ENCODE measurements around the gene DICER1.

The DICER1 gene

GRCh38 chr14:95049952-95050351 is 107.4 kb downstream of the DICER1 start:
- no peak for DNase-seq (ENCODE audit: low read depth, low spot score)
- no peak overlapping the region for H3K4me3 ChIP-seq (ENCODE audit: low read length)

GRCh38 chr14:95048771-95049312 is 108.5 kb downstream of the DICER1 start:
- H3K4me3 ChIP-seq (ENCODE audit: low read length) = no peak overlapping the region
- no peak for DNase-seq (ENCODE audit: low read depth, low spot score)

DNA sequence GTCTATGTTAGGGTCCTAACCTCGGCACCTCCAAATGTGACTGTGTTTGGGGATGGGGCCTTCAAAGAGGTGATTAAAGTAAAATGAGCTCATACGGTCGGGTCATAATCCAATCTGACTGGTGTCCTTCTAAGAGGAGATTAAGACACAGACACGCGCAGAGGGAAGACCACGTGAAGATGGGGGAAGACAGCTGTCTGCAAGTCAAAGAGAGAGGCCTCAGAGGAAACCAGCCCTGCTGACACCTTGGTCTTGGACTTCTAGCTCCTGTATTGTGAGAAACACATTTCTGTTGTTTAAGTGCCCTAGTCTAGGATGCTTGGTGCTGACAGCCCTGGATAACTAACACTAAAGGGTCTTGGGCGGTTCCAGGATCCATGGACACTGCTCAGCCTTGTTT is 109.6 kb downstream of the DICER1 start:
- no peak for DNase-seq (ENCODE audit: low read depth, low spot score)
- no peak overlapping the region for H3K4me3 ChIP-seq (ENCODE audit: low read length)

- H3K4me3 ChIP-seq (ENCODE audit: low read length) = no peak overlapping the region
- no peak for DNase-seq (ENCODE audit: low read depth, low spot score)
Measured at GRCh38 chr14:95046711-95047681, 110.3 kb downstream of the DICER1 start.

GRCh38 chr14:95045836-95046430 is 111.4 kb downstream of the DICER1 start:
- DNase-seq (ENCODE audit: low read depth, low spot score) = no peak
- no peak overlapping the region for H3K4me3 ChIP-seq (ENCODE audit: low read length)

- DNase-seq (ENCODE audit: low read depth, low spot score) = no peak
Measured at GRCh38 chr14:95045106-95045701, 112.1 kb downstream of the DICER1 start.

DNA sequence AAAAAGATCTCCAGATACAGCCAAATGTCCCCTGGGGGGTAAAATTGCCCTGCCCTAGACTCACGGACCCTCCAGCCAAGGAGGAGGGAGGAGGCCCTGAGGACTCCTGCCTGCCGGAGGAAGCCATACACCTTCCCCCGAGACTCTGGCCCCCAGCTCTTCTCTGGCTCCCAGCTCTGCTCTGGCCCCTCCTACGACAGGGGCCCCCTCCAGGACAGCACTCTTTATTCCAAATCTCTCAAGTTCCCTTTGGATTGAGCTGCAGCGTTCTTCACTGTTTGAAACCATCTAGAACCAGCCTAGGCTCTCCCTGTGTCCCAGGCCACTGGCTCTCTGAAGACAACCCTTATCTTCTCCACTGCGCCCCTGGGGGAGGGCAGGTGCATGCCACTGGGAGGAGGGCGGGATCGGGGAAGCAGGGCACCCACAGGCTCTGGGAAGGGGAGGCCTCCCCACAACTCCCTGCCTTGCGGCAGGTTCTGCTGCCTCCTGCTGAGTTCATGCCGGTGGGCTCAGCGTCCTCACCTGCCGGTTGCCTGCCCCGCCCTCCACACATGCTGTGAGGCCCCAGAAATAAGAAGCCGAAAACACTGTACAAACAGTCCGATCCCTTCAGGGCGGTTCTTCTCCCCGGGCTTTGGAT is 112.7 kb downstream of the DICER1 start:
- no peak overlapping the region for H3K4me3 ChIP-seq (ENCODE audit: low read length)
- no peak for DNase-seq (ENCODE audit: low read depth, low spot score)

More at GRCh38 chr14:95045106-95045701, 112.1 kb downstream of the DICER1 start:
- H3K4me3 ChIP-seq (ENCODE audit: low read length) = no peak overlapping the region

DNA sequence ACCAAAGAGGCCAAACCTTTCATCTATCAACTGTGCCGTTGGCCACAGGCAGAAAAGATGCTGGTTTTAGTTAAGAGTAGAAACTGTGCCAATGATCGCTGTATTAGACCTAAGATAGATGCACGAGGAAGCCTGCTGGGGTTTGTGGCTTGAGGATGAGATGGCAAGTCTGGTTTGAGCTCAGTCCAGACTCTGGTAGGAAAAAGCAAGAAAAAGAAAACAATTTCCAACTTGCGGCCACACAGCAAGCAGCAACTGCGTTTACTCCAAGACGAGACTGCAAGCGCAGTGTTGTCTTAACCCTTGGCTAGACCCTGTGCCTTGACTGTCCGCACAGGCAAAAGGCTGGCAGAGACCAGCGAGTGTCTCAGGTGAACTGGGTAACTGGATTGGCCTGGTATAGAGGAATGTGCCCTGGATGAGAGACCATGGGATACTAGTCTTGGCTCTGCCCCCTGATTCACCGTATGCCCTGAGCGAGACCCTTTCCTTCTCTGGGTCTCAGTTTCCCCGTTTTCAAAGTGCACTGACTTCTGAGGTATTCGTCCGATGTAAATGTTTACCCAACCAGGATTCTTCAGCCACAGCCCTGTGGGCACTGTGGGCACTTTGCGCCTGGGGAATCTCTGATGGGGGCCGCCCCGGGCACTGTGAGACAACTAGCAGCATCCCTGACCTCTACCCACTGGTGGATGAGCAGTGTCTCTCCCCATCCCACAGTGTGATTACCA is 113.4 kb downstream of the DICER1 start:
- DNase-seq (ENCODE audit: low read depth, low spot score) = no peak
- H3K4me3 ChIP-seq (ENCODE audit: low read length) = no peak overlapping the region

DNA sequence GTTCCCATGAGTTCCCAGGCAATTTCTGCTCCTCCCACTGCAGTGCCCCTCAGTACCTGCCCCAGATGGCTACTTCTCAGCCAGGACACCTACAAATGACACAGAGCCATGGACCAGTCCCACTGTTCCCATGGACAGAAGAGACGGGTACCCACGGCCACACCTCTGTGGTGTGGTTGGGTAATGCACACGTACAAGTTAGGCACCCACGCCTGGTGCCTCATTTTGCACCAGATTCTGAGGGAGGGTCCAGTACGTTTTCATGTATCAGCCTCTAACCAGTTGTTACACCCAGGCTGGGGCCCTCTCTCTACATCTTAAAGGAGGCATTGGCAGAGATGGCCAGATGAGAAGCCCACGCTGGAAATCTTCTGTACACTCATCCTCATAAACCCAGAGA is 114.0 kb downstream of the DICER1 start:
- H3K4me3 ChIP-seq (ENCODE audit: low read length) = no peak overlapping the region
- no peak for DNase-seq (ENCODE audit: low read depth, low spot score)

DNA sequence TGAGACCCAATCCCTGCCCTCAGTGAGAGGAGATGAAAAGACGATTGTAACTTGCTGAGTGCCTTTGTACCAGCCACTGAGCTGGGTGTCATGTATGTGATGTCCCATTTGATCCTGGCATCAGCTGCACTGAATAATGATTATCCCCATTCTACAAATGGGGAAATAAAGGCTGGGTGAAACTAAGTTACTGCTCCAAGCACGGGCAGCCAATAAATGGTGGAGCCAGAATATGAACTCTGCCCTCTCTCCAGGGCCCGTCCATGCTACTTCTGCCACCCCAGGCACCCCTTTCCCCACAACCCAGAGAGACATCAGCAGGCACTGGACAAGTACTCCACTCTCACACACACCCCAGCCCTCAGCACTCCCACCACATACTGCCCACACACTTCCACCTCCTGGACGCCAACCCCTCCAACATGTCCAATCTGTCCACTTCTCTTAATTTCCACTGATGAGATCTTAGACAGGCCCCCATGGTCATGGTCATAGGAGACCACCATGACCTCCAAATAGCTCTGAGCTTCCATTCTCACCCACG is 115.8 kb downstream of the DICER1 start:
- no peak for DNase-seq (ENCODE audit: low read depth, low spot score)
- H3K4me3 ChIP-seq (ENCODE audit: low read length) = no peak overlapping the region

DNA sequence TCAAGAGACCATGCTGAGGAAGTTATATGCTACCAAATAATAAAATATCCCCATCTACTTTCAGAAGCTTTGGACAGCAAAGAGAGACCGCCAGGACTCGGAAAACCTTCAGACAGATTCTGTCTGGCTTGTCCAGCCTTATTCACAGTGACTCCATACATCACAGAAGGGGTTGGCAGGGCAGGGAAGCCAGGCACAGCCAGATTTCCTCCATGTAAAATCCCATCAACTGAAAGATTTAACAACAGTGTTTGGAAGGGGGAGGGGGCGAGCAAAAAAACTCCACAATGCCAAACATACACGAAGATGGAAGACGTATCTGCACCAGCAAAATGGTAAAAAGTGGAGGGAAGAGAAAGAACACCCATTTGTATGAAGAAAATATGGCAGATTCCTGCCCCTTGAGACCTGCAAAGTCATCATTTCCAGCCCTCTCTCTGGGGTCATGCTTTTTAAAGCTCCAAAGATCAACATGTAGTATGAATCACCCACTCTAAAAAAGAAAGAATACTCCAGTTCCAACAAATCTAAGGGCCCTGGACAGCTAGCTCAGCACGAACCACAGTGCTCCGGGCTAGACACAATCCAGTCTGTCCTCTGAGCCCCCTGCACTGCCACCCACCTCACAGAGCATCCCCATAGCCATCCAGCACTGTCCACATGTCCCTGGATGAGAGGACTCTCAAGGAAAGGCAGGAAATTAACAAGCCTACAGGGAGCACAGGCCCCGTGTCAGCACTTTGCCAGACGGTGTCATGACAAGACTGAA is 116.4 kb downstream of the DICER1 start:
- H3K4me3 ChIP-seq (ENCODE audit: low read length) = no peak overlapping the region
- DNase-seq (ENCODE audit: low read depth, low spot score) = no peak

DNA sequence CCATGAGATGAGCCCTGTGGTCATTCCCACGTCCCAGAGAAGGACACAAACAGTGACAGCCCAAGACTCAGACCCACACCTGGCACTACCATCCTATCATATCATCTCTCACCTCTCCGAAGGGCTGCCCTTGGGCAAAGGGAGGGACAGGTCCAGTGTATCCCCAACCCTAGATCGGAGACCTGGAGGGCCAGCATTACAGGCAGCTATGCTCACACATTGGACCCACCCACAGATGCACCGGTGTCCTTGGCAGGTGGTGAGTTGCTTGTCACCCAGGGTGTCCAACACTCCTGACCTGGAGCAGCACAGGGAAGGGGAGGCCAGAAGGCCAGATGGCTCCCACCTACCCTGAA is 117.4 kb downstream of the DICER1 start:
- no peak for DNase-seq (ENCODE audit: low read depth, low spot score)

DNA sequence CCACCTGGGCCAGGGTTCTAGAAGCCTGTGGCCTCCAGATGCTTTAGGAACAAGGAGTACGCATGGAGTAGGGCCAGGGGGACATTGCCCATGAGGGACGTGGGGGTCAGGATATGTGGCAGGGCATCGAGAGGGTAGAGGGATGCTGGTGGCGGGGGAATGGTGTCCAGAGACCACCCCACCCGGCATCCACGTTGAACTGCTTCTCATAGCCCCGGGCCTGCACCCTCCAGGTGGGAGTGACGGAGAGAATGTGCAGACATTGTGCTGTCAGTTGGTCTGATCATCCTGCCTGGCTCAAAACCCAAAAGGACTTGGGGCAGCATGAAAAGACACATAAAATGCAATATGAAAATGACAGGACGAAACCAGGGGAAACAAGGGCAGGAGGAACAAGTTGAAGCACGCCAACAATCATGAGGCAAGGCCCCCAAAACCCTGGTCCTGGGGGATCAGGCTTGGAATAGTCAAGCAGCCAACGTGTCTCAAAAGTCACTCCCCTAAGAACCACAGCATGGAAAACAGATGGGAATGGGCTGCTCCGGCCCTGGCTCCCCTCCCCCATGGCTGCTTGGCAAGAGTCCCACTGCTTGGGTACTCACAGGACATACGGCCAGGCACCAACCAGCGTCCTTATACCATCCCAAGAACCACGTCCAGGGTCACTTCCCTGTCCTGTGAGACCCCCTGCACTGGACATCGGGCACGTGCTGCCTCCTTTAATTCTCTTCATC is 117.9 kb downstream of the DICER1 start:
- DNase-seq (ENCODE audit: low read depth, low spot score) = no peak
- H3K4me3 ChIP-seq (ENCODE audit: low read length) = no peak overlapping the region

More for the DNA sequence above, 117.4 kb downstream of the DICER1 start:
- no peak overlapping the region for H3K4me3 ChIP-seq (ENCODE audit: low read length)

GRCh38 chr14:95038521-95039250 is 118.6 kb downstream of the DICER1 start:
- no peak overlapping the region for H3K4me3 ChIP-seq (ENCODE audit: low read length)
- DNase-seq (ENCODE audit: low read depth, low spot score) = no peak

DNA sequence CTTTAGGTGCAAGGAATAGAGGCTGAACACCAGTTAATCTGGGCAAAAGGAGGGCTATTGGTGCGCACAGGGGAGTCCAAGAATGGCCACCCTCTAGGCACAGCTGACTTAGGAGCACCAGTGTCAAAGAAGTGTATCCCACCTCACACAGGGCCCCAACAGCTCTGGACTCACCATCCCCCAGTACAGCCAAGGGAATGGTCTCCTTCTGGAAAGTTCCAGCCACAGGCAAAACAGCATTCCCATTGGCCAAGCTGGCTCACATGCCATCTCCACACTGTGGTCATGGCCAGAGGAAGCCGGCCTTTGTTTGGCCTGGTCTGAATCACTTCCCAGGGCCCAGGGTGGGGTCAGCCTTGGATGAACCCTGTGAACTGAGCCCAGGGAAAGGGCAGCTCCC is 120.1 kb downstream of the DICER1 start:
- H3K4me3 ChIP-seq (ENCODE audit: low read length) = no peak overlapping the region
- DNase-seq (ENCODE audit: low read depth, low spot score) = no peak

Measured in Jurkat, Clone E6-1 (cell line).